Measurements from ENCODE around the gene CAMK1D. TPM values are rescaled to one million over a fixed set of nuclear protein-coding genes. Genes with fewer than 3 reads are reported as not detected.

Gene CAMK1D
- total and polyA plus RNA-seq, 8 donors, result 1.4 to 26.9 (median 3.9) TPM

DNA sequence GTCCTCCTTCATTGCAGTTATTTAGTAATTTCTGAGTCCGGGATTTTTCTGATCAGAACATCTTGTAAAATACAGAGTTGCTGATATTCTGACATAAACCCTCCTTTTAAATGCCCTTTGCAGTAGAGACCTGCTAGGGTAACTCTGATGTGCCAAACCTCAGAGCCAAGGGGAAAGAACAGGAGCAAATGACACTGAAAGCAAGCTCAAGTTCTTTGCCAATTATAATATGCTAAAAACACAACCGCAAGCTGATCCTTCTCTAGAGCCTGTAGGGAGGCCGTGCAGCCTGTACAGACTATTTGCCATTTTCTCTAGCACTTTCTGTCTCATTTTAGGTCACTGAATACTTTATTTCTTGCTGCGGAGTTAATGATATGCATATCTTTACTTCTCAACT is 240.4 kb downstream of the CAMK1D start:
- TF ChIP-seq EP300 (IDR thresholded peaks at IDR 0.05), result no peak
- TF ChIP-seq, protein P1, sequence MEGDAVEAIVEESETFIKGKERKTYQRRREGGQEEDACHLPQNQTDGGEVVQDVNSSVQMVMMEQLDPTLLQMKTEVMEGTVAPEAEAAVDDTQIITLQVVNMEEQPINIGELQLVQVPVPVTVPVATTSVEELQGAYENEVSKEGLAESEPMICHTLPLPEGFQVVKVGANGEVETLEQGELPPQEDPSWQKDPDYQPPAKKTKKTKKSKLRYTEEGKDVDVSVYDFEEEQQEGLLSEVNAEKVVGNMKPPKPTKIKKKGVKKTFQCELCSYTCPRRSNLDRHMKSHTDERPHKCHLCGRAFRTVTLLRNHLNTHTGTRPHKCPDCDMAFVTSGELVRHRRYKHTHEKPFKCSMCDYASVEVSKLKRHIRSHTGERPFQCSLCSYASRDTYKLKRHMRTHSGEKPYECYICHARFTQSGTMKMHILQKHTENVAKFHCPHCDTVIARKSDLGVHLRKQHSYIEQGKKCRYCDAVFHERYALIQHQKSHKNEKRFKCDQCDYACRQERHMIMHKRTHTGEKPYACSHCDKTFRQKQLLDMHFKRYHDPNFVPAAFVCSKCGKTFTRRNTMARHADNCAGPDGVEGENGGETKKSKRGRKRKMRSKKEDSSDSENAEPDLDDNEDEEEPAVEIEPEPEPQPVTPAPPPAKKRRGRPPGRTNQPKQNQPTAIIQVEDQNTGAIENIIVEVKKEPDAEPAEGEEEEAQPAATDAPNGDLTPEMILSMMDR (IDR thresholded peaks at IDR 0.05), result no peak
- TF ChIP-seq POLR2AphosphoS5 (IDR thresholded peaks at IDR 0.05), result no peak
- TF ChIP-seq POLR2A (IDR thresholded peaks at IDR 0.05), result no peak
- no peak for DNase-seq
- Histone ChIP-seq H3K27me3 (no peaks in the 10 kb centered on the region), H3K4me3 (no peak overlapping the region), H3K9me3 (no peaks in the 10 kb centered on the region), H3K36me3 (no peaks in the 10 kb centered on the region), H3K4me1 (peaks cover 0 to 26% (median 14%) of the 10 kb centered on the region in 4 donors), H3K27ac (no peak overlapping the region)
- intact Hi-C loops (cut with DNase I; ENCODE audit: low total_unique reads), result no loop called here
- WGBS, 5 donors, result 75 to 91% (median 81%) methylated on average over 4 of the region's 4 CpGs

DNA sequence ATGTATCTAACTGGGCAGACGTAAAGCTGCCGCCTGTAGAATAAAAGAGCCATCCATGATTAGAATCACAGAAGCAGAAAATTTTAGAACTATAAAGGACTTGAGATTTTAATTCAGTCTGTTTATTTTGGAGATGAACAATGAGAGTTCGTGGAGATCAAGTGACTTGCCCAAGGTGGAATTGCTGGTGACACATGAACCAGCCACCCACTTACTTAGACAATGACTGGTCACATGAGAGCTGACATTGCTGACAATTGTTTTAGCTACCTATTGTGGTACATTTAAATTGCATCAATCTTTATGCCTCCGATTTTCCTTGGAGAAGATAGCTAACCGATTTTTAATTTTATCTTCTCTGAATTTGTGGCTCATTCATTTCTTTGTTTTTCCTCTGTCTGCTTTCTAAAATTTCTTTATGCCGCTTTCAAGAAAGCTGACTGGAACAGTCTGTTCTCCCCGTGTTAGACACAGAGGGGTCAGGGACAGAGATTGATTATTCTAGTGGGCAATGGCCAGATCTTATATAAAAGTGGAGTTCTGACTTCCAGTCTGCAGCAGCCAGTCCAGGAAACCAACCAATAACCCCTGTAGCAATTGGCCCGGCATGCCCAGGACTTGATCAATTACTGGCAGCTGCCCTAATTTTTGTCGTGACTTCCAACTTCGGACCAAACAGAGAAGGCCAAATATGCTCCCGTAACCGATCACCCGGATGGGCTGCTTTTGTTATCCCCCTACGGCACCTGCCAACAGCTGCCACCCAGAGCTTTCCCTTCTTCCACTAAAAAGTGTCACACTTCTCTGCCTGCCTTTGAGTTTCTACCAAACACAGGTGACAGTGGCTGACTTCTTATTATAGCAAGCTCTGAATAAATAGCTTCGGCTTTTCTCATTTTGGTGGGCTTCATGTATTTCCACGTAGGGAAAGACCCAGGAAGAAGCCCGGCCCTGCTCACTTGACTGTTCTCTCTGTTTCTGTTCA is 241.6 kb downstream of the CAMK1D start:
- no peak for TF ChIP-seq POLR2AphosphoS5 (IDR thresholded peaks at IDR 0.05)
- no peak for TF ChIP-seq POLR2A (IDR thresholded peaks at IDR 0.05)
- TF ChIP-seq, protein P1 (IDR thresholded peaks at IDR 0.05), result no peak
- no peak for TF ChIP-seq EP300 (IDR thresholded peaks at IDR 0.05)
- no peak overlapping the region for H3K4me3 ChIP-seq
- no peaks in the 10 kb centered on the region for H3K36me3 ChIP-seq
- DNase-seq, result no peak
- intact Hi-C loops (cut with DNase I; ENCODE audit: low total_unique reads), result no loop called here
- no peaks in the 10 kb centered on the region for H3K27me3 ChIP-seq
- H3K27ac ChIP-seq, result no peak overlapping the region
- H3K4me1 ChIP-seq, result peaks cover 0 to 26% (median 14%) of the 10 kb centered on the region in 4 donors
- 84 to 90% (median 88%) methylated on average over 17 of the region's 17 CpGs for WGBS, 5 donors
- no peaks in the 10 kb centered on the region for H3K9me3 ChIP-seq

DNA sequence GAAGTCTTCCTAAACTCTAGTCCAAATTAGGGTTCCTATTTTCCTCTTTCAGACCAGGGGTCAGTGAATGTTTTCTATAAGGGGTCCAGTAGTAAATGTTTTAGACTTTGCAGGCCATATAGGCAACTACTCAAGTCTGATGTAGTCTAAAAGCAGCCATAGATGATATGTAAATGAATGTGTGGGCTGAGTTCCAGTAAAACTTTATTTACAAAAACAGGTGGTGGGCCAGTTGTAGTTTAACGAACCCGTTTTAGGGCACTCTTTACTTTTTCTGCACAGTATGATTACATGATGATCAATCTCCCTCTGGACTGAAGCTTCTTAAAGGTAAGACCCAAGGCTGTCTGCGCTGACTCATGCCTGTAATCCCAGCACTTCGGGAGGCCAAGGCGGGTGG is 243.6 kb downstream of the CAMK1D start:
- Histone ChIP-seq H3K9me3 (no peaks in the 10 kb centered on the region), H3K27me3 (no peaks in the 10 kb centered on the region), H3K27ac (no peak overlapping the region), H3K4me3 (no peak overlapping the region), H3K4me1 (peaks cover 0 to 16% (median 10%) of the 10 kb centered on the region in 4 donors), H3K36me3 (no peaks in the 10 kb centered on the region)
- TF ChIP-seq, protein P1 (IDR thresholded peaks at IDR 0.05), result no peak
- TF ChIP-seq POLR2AphosphoS5 (IDR thresholded peaks at IDR 0.05) (no peak), EP300 (IDR thresholded peaks at IDR 0.05) (no peak), POLR2A (IDR thresholded peaks at IDR 0.05) (no peak)
- no peak for DNase-seq
- WGBS, 5 donors, result 79 to 88% (median 84%) methylated on average over 5 of the region's 5 CpGs
- intact Hi-C loops (cut with DNase I; ENCODE audit: low total_unique reads), result no loop called here

DNA sequence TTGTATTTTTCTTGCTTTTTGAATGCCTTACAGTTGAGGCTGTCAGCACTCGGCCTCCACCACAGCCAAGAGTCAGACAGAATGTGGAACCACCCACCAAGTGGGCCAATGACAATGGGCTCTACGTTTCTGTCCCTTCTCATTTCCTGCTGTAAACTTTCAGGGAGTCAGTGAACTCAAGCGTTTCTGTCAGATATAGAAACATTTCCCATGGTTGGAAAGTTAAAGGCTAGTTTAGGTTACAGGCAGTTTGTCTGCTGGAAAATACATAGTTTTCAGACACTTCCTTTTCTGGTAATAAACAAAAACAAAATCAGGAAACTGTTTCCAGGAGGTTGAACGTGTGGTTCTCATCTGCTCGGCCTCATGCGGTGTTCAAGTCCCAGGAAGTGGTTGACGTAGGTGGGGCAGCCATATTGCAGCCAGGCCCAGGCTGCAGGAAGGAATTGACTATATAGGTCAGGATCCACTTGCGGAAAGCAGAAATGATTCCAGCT is 245.1 kb downstream of the CAMK1D start:
- TF ChIP-seq, protein P1 (IDR thresholded peaks at IDR 0.05), result no peak
- no peak for TF ChIP-seq EP300 (IDR thresholded peaks at IDR 0.05)
- TF ChIP-seq POLR2AphosphoS5 (IDR thresholded peaks at IDR 0.05), result no peak
- TF ChIP-seq POLR2A (IDR thresholded peaks at IDR 0.05), result no peak
- peaks cover 0 to 7% (median 1%) of the 10 kb centered on the region in 4 donors for H3K4me1 ChIP-seq
- no peaks in the 10 kb centered on the region for H3K9me3 ChIP-seq
- no peaks in the 10 kb centered on the region for H3K36me3 ChIP-seq
- peak in 1 of 2 donors; percentile 47 for DNase-seq
- 54 to 72% (median 66%) methylated on average over 8 of the region's 8 CpGs for WGBS, 5 donors
- H3K4me3 ChIP-seq, result no peak overlapping the region
- H3K27ac ChIP-seq, result peak overlapping the region in 1 of 5 donors; percentile 40
- H3K27me3 ChIP-seq, result no peaks in the 10 kb centered on the region
- intact Hi-C loops (cut with DNase I; ENCODE audit: low total_unique reads), result no loop called here

Measured in stomach (tissue), 9 donors.